ENCODE measurements around the gene ATG101.

GRCh38 chr12:52035190-52035589 is 34.6 kb upstream of the ATG101 start:
- TF ChIP-seq POLR2AphosphoS5 (IDR thresholded peaks at IDR 0.05) = no peak
- no peak for TF ChIP-seq CTCF (IDR thresholded peaks at IDR 0.05)
- no peak for TF ChIP-seq POLR2A (IDR thresholded peaks at IDR 0.05)
